Choroid plexus epithelial cell (primary cell): ENCODE results near the gene KCNH6.

Experiments
- DNase-seq: peaks from one replicate; pipeline ENCODE4 v3.0.0-alpha.2; 2010; ENCODE audit warnings: low read depth
- H3K4me3 ChIP-seq: 2 replicates; pipeline ENCODE4 v1.5.1; 2011; ENCODE audit warnings: low read depth, mild to moderate bottlenecking, control low read depth, low read length, moderate library complexity
- TF ChIP-seq, protein P1 (sequence below): conservative IDR thresholded peaks from 2 replicates; pipeline ENCODE4 v1.5.1; 2011; ENCODE audit warnings: low read depth, mild to moderate bottlenecking, control low read depth, inconsistent platforms, low read length, moderate library complexity

KCNH6 gene

GRCh38 chr17:63595132-63595531 is 72.0 kb downstream of the KCNH6 start:
- TF ChIP-seq, protein P1, sequence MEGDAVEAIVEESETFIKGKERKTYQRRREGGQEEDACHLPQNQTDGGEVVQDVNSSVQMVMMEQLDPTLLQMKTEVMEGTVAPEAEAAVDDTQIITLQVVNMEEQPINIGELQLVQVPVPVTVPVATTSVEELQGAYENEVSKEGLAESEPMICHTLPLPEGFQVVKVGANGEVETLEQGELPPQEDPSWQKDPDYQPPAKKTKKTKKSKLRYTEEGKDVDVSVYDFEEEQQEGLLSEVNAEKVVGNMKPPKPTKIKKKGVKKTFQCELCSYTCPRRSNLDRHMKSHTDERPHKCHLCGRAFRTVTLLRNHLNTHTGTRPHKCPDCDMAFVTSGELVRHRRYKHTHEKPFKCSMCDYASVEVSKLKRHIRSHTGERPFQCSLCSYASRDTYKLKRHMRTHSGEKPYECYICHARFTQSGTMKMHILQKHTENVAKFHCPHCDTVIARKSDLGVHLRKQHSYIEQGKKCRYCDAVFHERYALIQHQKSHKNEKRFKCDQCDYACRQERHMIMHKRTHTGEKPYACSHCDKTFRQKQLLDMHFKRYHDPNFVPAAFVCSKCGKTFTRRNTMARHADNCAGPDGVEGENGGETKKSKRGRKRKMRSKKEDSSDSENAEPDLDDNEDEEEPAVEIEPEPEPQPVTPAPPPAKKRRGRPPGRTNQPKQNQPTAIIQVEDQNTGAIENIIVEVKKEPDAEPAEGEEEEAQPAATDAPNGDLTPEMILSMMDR, result no peak

More at GRCh38 chr17:63595132-63595531, 72.0 kb downstream of the KCNH6 start:
- no peak for DNase-seq
- no peak overlapping the region for H3K4me3 ChIP-seq
